ENCODE results near the gene MAP2K1.

Gene MAP2K1

DNA sequence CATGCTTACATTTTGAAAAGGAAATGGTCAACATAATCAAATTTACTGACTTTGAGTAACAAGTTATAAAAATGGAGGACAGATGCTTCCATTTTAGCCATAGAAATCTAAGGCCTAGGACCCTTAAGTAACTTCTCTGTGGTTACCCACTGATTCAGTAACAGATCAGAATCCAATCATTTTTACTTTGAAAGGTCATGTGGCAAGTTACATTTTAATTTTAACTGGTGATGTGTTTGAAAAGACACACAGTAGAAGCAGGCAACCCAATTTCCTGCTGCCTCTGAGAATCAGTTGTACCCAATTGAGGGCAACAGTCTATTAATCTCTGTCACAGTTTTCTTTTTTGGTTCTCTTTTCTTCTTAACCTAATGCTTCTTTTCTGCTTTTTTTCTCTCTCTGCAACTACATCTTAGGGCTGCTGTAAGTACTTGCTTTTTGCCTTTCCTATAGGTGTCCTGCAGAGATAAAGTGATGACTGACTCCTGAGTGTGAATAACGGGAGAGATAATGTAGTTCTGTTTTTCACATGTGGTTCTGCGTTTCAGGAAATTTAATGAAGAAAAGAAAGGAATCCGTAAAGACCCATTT lies 121.7 kb downstream of the MAP2K1 start:
- no peak for DNase-seq

DNA sequence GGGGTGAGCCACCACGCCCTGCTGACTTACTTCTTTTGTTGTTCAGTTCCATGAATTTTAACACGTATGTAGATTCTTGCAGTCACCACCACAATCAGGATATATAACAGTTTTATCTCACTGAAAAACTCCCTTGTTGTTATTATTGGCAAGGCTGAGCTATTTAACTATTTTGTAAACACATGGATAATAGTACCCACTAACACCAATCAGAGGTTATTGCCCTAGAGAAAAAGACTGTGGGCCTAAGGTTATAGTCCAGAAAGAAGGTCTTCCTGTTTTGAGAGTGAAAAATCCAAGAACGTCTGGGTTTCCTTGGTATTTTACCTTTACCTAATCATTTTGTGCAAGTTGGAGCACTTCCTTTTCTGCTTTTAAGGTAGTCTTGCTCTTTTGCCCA lies 127.9 kb downstream of the MAP2K1 start:
- DNase-seq: no peak

DNA sequence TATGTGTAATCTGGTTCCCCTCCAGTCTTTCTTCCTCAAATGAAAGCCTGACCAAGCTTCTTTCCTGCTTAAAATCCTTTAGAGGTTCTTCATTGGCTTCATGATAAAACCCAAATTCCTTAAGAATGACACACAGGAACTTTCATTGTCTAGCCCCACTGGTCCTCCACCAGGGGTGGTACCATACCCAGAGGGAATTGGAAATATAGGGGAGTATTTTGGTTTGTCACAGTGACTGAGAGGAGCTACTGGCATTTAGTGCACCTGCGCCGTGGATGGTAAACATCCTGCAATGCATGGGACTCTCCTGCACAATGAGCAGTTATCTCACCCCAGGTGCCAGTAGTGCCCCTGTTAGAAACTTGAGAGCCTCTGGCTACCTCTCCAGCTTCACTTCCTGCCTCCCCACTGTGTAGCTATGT lies 129.2 kb downstream of the MAP2K1 start:
- DNase-seq: no peak

DNA sequence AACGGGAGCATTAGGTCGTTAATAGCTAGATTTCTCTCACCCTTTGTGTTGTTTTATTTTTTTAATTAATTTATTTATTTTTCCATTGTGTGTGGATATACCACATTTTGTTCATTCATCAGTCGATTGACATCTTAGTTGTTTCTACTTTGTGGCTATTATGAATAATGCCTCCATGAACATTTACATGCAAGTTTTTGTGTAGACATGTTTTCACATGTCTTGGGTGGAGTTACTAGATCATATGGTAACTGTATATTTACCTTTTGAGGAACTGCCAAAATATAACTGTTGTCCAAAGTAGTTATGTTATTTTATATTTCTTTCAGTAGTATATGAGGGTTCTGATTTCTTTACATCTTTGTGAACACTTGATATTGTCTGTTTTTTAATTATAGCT lies 137.2 kb downstream of the MAP2K1 start:
- DNase-seq: no peak

DNA sequence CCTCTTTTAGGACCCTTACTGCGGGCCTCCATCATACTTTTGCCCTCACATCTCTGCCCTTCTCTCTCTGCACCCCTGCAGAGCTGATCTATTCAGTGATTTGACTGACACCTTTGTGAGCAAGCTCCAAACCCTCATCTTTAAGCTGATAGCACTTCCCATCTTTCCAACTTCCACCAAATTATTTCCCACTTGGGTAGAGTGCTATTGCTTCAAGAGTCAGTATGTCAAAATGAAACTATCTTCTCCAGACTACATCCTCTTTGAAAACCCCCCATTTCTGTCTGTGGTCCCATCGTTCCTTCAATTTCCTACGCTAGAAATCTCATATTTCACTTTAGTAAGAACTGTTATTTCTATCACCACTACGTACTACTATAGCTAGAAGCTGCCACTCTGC lies 138.1 kb downstream of the MAP2K1 start:
- no peak for DNase-seq

DNA sequence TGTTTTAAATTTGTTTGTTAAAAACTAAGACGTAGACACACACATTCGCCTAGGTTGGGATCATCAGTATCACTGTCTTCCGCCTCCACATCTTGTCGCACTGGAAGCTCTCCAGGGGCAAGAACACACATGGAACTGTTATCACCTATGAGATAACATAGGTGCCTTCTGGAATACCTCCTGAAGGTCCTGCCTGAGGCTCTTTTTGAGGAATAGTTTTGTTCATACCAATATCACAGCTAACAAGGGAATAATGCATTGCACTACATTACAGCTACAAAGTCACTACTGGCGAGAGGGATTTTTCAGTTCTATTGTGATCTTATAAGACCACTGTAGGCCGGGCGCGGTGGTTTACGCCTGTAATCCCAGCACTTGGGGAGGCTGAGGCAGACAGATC lies 148.3 kb downstream of the MAP2K1 start:
- DNase-seq: no peak
